ENCODE data around the gene MATCAP1. TPM values are rescaled to one million over a fixed set of nuclear protein-coding genes. Genes with fewer than 3 reads are reported as not detected.

The MATCAP1 gene
- polyA plus RNA-seq, 1 donor (not counting 4 experiments of a cell fraction or from before 2014, with no cell fraction given), result 13.3 TPM

DNA sequence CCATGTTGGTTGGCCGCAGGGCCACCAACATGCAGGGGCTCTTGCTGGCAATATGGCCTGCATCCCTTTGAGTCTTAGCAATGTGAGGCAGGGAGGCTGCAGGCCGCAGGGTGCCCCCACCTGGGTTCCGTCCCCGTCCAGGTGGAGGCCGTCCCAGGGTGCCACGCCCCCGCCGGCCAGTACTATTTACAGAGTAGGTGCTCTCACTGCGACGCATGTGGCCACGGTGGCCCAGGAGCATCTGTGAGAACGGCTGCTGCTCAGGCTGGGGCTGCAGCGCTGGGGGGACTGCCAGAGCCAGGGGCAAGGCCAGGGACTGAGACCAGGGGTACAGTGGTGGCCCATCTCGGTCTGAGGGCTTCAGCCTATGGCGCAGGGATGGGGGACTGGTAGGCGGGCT lies 3.6 kb downstream of the MATCAP1 start:
- no peak for FAIRE-seq
- H3K4me2 ChIP-seq (ENCODE audit: control insufficient read depth, extremely low read depth, insufficient read depth, low read depth, low read length), result no peak overlapping the region
- H3K79me2 ChIP-seq (ENCODE audit: control insufficient read depth, insufficient read depth, low read length), result peaks cover 7% of the 10 kb centered on the region
- dilution Hi-C loops (cut with MboI; ENCODE audit: extremely low pct_ligation_motif_present, low sequenced_read_pairs), result no loop called here
- H3K36me3 ChIP-seq (ENCODE audit: control insufficient read depth in 2 of 2, extremely low read depth in 1 of 2, insufficient read depth in 2 of 2, low read length in 2 of 2), result peaks cover 0 to 3% of the 10 kb centered on the region in 2 experiments
- no peak for DNase-seq (ENCODE audit: low read depth, low spot score)
- no peaks in the 10 kb centered on the region for H3K9me3 ChIP-seq (ENCODE audit: control insufficient read depth, low read depth, low read length)
- TF ChIP-seq, protein P1, sequence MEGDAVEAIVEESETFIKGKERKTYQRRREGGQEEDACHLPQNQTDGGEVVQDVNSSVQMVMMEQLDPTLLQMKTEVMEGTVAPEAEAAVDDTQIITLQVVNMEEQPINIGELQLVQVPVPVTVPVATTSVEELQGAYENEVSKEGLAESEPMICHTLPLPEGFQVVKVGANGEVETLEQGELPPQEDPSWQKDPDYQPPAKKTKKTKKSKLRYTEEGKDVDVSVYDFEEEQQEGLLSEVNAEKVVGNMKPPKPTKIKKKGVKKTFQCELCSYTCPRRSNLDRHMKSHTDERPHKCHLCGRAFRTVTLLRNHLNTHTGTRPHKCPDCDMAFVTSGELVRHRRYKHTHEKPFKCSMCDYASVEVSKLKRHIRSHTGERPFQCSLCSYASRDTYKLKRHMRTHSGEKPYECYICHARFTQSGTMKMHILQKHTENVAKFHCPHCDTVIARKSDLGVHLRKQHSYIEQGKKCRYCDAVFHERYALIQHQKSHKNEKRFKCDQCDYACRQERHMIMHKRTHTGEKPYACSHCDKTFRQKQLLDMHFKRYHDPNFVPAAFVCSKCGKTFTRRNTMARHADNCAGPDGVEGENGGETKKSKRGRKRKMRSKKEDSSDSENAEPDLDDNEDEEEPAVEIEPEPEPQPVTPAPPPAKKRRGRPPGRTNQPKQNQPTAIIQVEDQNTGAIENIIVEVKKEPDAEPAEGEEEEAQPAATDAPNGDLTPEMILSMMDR (optimal IDR thresholded peaks at IDR 0.05 in 1 of 3, IDR thresholded peaks at IDR 0.05 in 1 of 3, conservative IDR thresholded peaks at IDR 0.05 in 1 of 3; ENCODE audit: extremely low read depth in 1 of 3, insufficient read depth in 2 of 3, low read length in 3 of 3), result no peak
- no peak for TF ChIP-seq EZH2 (IDR thresholded peaks at IDR 0.05; ENCODE audit: low read length)
- no peaks in the 10 kb centered on the region for H3K9me1 ChIP-seq (ENCODE audit: control insufficient read depth, extremely low read depth, insufficient read depth, low read length)
- no peak overlapping the region for H3K27ac ChIP-seq (ENCODE audit: control insufficient read depth, insufficient read depth, low read length)
- no peaks in the 10 kb centered on the region for H3K27me3 ChIP-seq (ENCODE audit: control insufficient read depth, extremely low read depth, insufficient read depth, low read length)
- H2AFZ ChIP-seq (ENCODE audit: control insufficient read depth, low read length), result no peak overlapping the region
- H3K4me3 ChIP-seq (ENCODE audit: control insufficient read depth in 2 of 3, extremely low read depth in 1 of 3, insufficient read depth in 2 of 3, low read depth in 1 of 3, low read length in 3 of 3), result no peak overlapping the region
- no peaks in the 10 kb centered on the region for H4K20me1 ChIP-seq (ENCODE audit: control insufficient read depth, extremely low read depth, insufficient read depth, low read length)
- no peak overlapping the region for H3K9ac ChIP-seq (ENCODE audit: control insufficient read depth, extremely low read depth, insufficient read depth, low read length)
- H3K4me1 ChIP-seq (ENCODE audit: control insufficient read depth, extremely low read depth, insufficient read depth, low read length), result peaks cover 45% of the 10 kb centered on the region

DNA sequence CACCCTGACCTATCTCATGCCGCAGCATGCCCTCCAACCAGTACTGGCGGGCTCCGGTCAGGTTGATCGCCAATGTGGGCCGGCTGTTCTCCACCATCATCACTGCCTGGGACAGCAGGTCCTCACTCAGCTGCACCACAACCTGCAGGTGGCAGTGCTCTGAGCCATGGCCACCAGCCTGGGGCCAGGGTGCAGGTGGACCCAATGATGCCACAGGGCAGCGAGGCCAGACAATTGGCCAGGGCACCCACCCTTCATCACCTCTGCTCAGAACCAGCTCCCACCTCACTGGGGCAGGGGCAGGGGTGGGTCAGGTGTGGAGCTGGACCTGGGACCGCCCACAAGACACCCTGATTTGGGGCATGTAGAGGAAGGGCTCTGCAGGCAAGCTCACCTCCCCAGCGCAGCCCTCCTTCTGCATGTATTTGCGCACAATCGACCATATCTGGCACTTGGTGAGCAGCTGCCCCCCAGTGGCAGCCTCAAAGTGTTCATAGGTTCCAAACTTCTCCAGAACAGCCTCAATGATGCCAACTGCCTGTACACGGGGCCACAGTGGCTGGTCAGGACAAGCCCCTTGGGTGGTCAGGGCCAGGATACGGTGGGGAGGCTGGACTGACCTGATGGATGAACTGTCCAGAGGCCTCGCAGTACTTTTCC lies 4.2 kb downstream of the MATCAP1 start:
- peak overlapping the region; percentile 1 for H3K4me2 ChIP-seq (ENCODE audit: control insufficient read depth, extremely low read depth, insufficient read depth, low read depth, low read length)
- dilution Hi-C loops (cut with MboI; ENCODE audit: extremely low pct_ligation_motif_present, low sequenced_read_pairs), result no loop called here
- TF ChIP-seq, protein P1 (optimal IDR thresholded peaks at IDR 0.05 in 1 of 3, IDR thresholded peaks at IDR 0.05 in 1 of 3, conservative IDR thresholded peaks at IDR 0.05 in 1 of 3; ENCODE audit: extremely low read depth in 1 of 3, insufficient read depth in 2 of 3, low read length in 3 of 3), result peak; percentile 26 to 61 (median 31)
- TF ChIP-seq EZH2 (IDR thresholded peaks at IDR 0.05; ENCODE audit: low read length), result no peak
- no peaks in the 10 kb centered on the region for H3K9me3 ChIP-seq (ENCODE audit: control insufficient read depth, low read depth, low read length)
- FAIRE-seq, result no peak
- no peaks in the 10 kb centered on the region for H4K20me1 ChIP-seq (ENCODE audit: control insufficient read depth, extremely low read depth, insufficient read depth, low read length)
- H3K79me2 ChIP-seq (ENCODE audit: control insufficient read depth, insufficient read depth, low read length), result peaks cover 7% of the 10 kb centered on the region
- H3K4me1 ChIP-seq (ENCODE audit: control insufficient read depth, extremely low read depth, insufficient read depth, low read length), result peaks cover 44% of the 10 kb centered on the region
- H3K36me3 ChIP-seq (ENCODE audit: control insufficient read depth in 2 of 2, extremely low read depth in 1 of 2, insufficient read depth in 2 of 2, low read length in 2 of 2), result peaks cover 0 to 3% of the 10 kb centered on the region in 2 experiments
- H3K9me1 ChIP-seq (ENCODE audit: control insufficient read depth, extremely low read depth, insufficient read depth, low read length), result no peaks in the 10 kb centered on the region
- no peak overlapping the region for H3K27ac ChIP-seq (ENCODE audit: control insufficient read depth, insufficient read depth, low read length)
- no peaks in the 10 kb centered on the region for H3K27me3 ChIP-seq (ENCODE audit: control insufficient read depth, extremely low read depth, insufficient read depth, low read length)
- no peak overlapping the region for H3K4me3 ChIP-seq (ENCODE audit: control insufficient read depth in 2 of 3, extremely low read depth in 1 of 3, insufficient read depth in 2 of 3, low read depth in 1 of 3, low read length in 3 of 3)
- H2AFZ ChIP-seq (ENCODE audit: control insufficient read depth, low read length), result no peak overlapping the region
- DNase-seq (ENCODE audit: low read depth, low spot score), result no peak
- H3K9ac ChIP-seq (ENCODE audit: control insufficient read depth, extremely low read depth, insufficient read depth, low read length), result no peak overlapping the region
